Measurements from ENCODE around the gene RTRAF. TPM values are rescaled to one million over a fixed set of nuclear protein-coding genes. Genes with fewer than 3 reads are reported as not detected.

Gene RTRAF
- total RNA-seq, 1 experiment from 2014 or later: 321 TPM

DNA sequence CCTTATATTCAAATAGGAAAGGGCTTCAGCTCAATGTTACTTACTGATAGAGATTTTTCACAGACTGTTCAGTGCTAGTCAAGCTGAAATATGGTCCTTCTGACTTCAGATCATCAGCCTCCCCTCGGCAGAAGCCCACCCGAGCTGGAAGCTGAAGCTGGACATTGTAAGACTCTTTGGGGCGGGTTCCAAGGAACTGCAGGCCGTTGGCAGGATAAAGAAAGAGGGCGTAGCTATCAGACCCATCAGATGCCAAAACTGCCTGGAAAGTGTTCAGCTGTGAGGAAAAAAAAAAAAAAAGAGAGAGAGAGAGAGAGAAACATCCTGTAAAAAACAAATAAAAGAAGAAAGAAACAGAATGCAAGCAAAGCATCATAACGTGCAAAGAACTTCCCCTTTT lies 70.7 kb downstream of the RTRAF start:
- DNase-seq: no peak
- Histone ChIP-seq H3K27me3 (ENCODE audit: control insufficient read depth, insufficient read depth, low read length) (peaks cover 2% of the 10 kb centered on the region; the same call in 1 of the 2 replicates), H3K4me3 (ENCODE audit: insufficient read depth, low read depth, low read length) (no peak overlapping the region), H3K36me3 (replicated peaks; ENCODE audit: control insufficient read depth, insufficient read depth, low read length) (no peaks in the 10 kb centered on the region)

Other genes starting within 250 kb of the RTRAF start
- 4.7 and 5.9 TPM in 2 replicates for gene GNG2, start 128.9 kb upstream of the RTRAF start, total RNA-seq (2014; rRNA removed; shearing (Covaris generic))
- gene NID2, start 79.5 kb downstream of the RTRAF start, total RNA-seq (2014; rRNA removed; shearing (Covaris generic)): 5.1 and 9.6 TPM in 2 replicates